Pancreas (tissue), 10 donors: ENCODE measurements around the gene KICS2. TPM values are rescaled to one million over a fixed set of nuclear protein-coding genes. Genes with fewer than 3 reads are reported as not detected.

Experiments
- ATAC-seq, 4 donors: fragments of 200-7000 bp; cut with Tn5 transposase; one replicate each; pipeline versions ENCODE4 v1.8.0 to v1.9.1; 2020; ENCODE audit warnings: mild to moderate bottlenecking in 4 of 4, moderate library complexity in 4 of 4
- DNase-seq, 6 donors: peaks; one replicate each; pipeline ENCODE4 v3.0.0-alpha.2; 2020
- FAIRE-seq: peaks from 2 replicates; lab custom pipeline; 2012; peaks lifted over from hg19 to GRCh38; lab: Jason Lieb, UNC
- H3K27ac ChIP-seq, 4 donors: fragments of 200-600 bp; sonication (generic); 1 replicate in 3 of 4; 2 replicates in 1 of 4; pipeline versions ENCODE4 v1.5.0 to v1.8.0; 2020
- H3K27me3 ChIP-seq, 4 donors: fragments of 200-600 bp; one replicate each; pipeline ENCODE4 v1.8.0; 2021
- H3K36me3 ChIP-seq, 3 donors: fragments of 200-600 bp; sonication (generic) in 1 of 3; one replicate each; pipeline versions ENCODE4 v1.5.0 to v1.8.0; 2020 to 2021
- H3K4me1 ChIP-seq, 3 donors: fragments of 200-600 bp; one replicate each; pipeline ENCODE4 v1.8.0; 2021
- H3K4me3 ChIP-seq, 4 donors: fragments of 200-600 bp; sonication (generic) in 2 of 4; one replicate each; pipeline versions ENCODE4 v1.5.0 to v1.8.0; 2020 to 2021
- H3K9me3 ChIP-seq, 4 donors: fragments of 200-600 bp; one replicate each; pipeline ENCODE4 v1.8.0; 2021
- WGBS, 2 donors: extraction: QIAGEN DNeasy Blood & Tissue Kit; methylation state at CpG; one replicate each; pipeline ENCODE4 v1.1.7; 2013; 5-methylcytosine and 5-hydroxymethylcytosine counted together
- intact Hi-C, 3 donors: fragments of 100-400 bp; cut with DNase I; formaldehyde crosslinking; loops; one replicate each; pipeline versions ENCODE4 v1.11.1 to v1.14.2; 2022
- polyA plus RNA-seq, 2 donors: library from polyadenylated mRNA; stranded (reverse); fragments of 200-250 nt; gene quantifications; one replicate each; pipeline ENCODE4 v1.2.3, GENCODE V29; 2013
- total RNA-seq, 6 donors: library from RNA; stranded (reverse); fragmentation: NEBNext Ultra II Directional in 4 of 6; extraction: Animal tissue kit (Norgen Biotek cat#: 25700) in 4 of 6; gene quantifications; one replicate each; pipeline versions ENCODE4 v1.2.1 to v1.2.4, GENCODE V29; 2021 to 2023
- TF ChIP-seq, protein P1 (sequence below), 4 donors: fragments of 200-600 bp; sonication (generic) in 3 of 4; IDR thresholded peaks; one replicate each; pipeline versions ENCODE4 v1.5.0 to v1.8.0; 2021; ENCODE audit warnings: antibody characterized with exemption in 4 of 4
- donor health status: healthy with polysubstance abuse.
- donor health status: DM: no; HTN: no; CAD: no; lungs with moderate emphysema.
- donor health status: DM: no; HTN: no; CAD: no.
- donor health status: control.
- donor health status: control.
- donor health status: Bipolar disorder and iron deficiency.
- donor health status: DM: yes; HTN: yes; CAD: no.
- donor health status: DM: no; HTN: no; CAD: no.
- donor health status: DM: no; HTN: no; CAD: no.
- donor health status: DM: yes; HTN: yes; CAD: no.

The KICS2 gene
- total and polyA plus RNA-seq, 8 donors = 5.1 to 8.0 (median 6.1) TPM

DNA sequence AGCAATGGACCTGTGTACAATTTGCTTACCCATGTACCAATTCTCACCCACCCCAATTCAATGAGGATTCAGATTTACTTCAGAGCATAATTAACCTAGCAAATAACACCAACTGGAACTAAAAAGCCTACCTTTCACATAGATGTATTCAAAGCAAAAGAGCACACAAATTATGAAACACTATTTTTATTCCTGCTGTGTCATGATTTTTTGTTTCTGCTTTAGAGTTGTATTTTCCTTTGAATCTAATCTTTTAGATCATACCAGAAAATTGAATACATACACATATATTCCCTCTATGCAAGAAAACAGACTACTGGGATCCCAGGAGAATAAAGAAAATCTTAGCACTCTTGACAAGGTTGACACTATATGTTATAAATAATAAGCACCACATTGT lies 5.9 kb downstream of the KICS2 start:
- TF ChIP-seq, protein P1, sequence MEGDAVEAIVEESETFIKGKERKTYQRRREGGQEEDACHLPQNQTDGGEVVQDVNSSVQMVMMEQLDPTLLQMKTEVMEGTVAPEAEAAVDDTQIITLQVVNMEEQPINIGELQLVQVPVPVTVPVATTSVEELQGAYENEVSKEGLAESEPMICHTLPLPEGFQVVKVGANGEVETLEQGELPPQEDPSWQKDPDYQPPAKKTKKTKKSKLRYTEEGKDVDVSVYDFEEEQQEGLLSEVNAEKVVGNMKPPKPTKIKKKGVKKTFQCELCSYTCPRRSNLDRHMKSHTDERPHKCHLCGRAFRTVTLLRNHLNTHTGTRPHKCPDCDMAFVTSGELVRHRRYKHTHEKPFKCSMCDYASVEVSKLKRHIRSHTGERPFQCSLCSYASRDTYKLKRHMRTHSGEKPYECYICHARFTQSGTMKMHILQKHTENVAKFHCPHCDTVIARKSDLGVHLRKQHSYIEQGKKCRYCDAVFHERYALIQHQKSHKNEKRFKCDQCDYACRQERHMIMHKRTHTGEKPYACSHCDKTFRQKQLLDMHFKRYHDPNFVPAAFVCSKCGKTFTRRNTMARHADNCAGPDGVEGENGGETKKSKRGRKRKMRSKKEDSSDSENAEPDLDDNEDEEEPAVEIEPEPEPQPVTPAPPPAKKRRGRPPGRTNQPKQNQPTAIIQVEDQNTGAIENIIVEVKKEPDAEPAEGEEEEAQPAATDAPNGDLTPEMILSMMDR (IDR thresholded peaks at IDR 0.05) = no peak
- intact Hi-C loops = no loop called here
- no peak for ATAC-seq
- Histone ChIP-seq H3K4me1 (peaks cover 1 to 19% (median 14%) of the 10 kb centered on the region in 3 donors), H3K27ac (no peak overlapping the region), H3K36me3 (peaks cover 0 to 9% (median 2%) of the 10 kb centered on the region in 3 donors), H3K4me3 (no peak overlapping the region), H3K27me3 (no peaks in the 10 kb centered on the region), H3K9me3 (no peaks in the 10 kb centered on the region)
- FAIRE-seq = no peak
- no peak for DNase-seq

DNA sequence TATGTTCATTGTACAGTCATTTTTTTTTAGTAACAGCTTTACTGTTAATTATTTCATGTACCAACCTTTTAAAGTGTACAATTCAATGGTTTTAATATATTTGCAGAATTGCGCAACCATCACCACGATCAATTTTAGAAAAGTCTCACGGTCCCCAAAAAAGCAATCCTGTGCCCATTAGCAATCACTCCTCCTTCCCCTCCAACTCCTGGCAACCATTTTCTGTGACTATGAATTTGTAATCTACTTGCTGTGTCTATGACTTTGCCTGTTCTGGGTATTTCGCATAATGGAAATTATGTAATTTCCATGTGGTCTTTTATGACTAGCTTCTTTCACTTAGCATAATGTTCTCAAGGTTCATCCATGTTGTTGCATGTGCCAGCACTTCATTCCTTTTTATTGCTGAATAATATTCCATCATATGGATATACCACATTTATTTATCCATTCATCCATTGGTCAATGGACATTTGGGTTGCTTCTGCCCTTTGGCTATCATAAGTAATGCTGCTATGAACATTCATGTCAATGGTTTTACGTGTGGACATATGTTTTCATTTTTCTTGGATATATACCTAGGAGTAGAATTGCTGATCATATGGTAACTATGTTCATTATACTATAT lies 9.9 kb downstream of the KICS2 start:
- H3K27me3 ChIP-seq = no peaks in the 10 kb centered on the region
- no peaks in the 10 kb centered on the region for H3K9me3 ChIP-seq
- FAIRE-seq (no peak), ATAC-seq (no peak), DNase-seq (no peak)
- intact Hi-C loops = no loop called here
- no peak overlapping the region for H3K4me3 ChIP-seq
- no peaks in the 10 kb centered on the region for H3K4me1 ChIP-seq
- TF ChIP-seq, protein P1 (IDR thresholded peaks at IDR 0.05) = no peak
- WGBS, 2 donors = 70 to 72% methylated on average over 5 of the region's 5 CpGs
- H3K27ac ChIP-seq = no peak overlapping the region
- peaks cover 0 to 9% (median 2%) of the 10 kb centered on the region in 3 donors for H3K36me3 ChIP-seq

DNA sequence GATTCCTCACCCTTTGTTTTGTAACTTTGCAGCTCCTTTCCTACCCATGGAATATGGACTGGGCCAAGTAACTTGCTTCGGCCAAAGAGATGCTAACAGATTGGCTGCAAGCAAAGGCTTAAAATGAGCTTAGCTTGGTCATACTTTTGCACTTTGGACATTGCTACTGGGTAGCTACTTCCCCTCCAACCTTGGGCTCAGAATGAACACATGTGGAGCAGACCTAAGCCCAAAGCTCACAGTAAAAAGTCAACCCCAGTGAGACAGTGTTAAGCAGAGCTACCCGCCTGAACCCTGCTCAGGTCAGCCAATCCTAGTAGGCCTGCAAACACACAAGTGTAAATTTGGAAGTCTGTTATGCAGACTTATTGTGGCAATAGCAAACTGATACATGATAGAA lies 14.6 kb downstream of the KICS2 start:
- no peaks in the 10 kb centered on the region for H3K9me3 ChIP-seq
- FAIRE-seq (no peak), ATAC-seq (no peak), DNase-seq (no peak)
- 92 to 98% methylated on average over 2 of the region's 2 CpGs for WGBS, 2 donors
- H3K36me3 ChIP-seq = peaks cover 0 to 9% (median 0%) of the 10 kb centered on the region in 3 donors
- intact Hi-C loops = no loop called here
- no peak overlapping the region for H3K4me3 ChIP-seq
- TF ChIP-seq, protein P1 (IDR thresholded peaks at IDR 0.05) = no peak
- H3K4me1 ChIP-seq = no peaks in the 10 kb centered on the region
- no peaks in the 10 kb centered on the region for H3K27me3 ChIP-seq
- H3K27ac ChIP-seq = no peak overlapping the region

DNA sequence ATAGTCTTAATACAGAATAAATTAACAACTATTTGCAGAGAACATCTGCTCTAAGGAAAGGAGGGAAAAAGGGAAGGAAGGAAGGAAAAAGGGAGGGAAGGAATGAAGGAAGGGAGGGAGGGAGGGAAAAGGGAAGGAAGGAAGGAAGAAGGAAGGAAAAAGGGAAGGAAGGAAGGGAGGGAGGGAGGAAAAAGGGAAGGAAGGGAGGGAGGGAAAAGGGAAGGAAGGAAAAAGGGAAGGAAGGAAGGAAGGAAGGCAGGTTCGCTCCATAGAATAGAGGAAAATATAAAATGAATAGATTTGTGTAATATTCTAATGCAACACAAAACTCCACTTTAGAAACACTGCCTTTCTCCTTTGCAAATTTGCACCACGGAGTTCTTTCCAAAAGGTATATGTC lies 16.6 kb downstream of the KICS2 start:
- no peak for DNase-seq
- FAIRE-seq = no peak
- Histone ChIP-seq H3K4me3 (no peak overlapping the region), H3K27me3 (no peaks in the 10 kb centered on the region), H3K4me1 (no peaks in the 10 kb centered on the region), H3K36me3 (no peaks in the 10 kb centered on the region), H3K9me3 (no peaks in the 10 kb centered on the region), H3K27ac (no peak overlapping the region)
- intact Hi-C loops = no loop called here
- 88 to 97% methylated on average over 2 of the region's 2 CpGs for WGBS, 2 donors
- no peak for ATAC-seq
- TF ChIP-seq, protein P1 (IDR thresholded peaks at IDR 0.05) = no peak

DNA sequence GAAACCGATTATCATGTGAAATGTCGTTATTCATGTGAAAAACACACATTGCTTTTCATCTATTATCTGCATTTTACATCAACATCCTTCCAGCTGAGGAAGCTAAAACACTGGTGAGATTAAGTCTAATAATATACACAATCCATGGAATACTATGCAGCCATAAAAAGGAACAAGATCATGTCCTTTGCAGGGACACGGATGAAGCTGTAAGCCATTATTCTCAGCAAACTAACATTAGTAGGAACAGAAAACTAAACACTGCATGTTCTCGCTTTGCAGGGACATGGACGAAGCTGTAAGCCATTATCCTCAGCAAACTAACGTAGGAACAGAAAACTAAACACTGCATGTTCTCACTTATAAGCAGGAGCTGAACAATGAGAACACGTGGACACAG lies 18.3 kb downstream of the KICS2 start:
- FAIRE-seq (no peak), DNase-seq (no peak), ATAC-seq (no peak)
- 58 to 72% methylated on average over 7 of the region's 7 CpGs for WGBS, 2 donors
- no peaks in the 10 kb centered on the region for H3K9me3 ChIP-seq
- H3K27ac ChIP-seq = no peak overlapping the region
- intact Hi-C loops = no loop called here
- no peak overlapping the region for H3K4me3 ChIP-seq
- no peaks in the 10 kb centered on the region for H3K27me3 ChIP-seq
- H3K36me3 ChIP-seq = no peaks in the 10 kb centered on the region
- no peaks in the 10 kb centered on the region for H3K4me1 ChIP-seq
- TF ChIP-seq, protein P1 (IDR thresholded peaks at IDR 0.05) = no peak
